Right lung (tissue), 5 donors: ENCODE results near the gene ZNHIT3. TPM values are rescaled to one million over a fixed set of nuclear protein-coding genes. Genes with fewer than 3 reads are reported as not detected.
"Not testable (repeated sequence)": the region's sequence is repeated elsewhere in the genome, so short reads cannot be mapped to it uniquely, and the experiment has no call there.

Experiments
- DNase-seq, 2 donors: peaks; one replicate each; pipeline ENCODE4 v3.0.0-alpha.2; 2013
- polyA plus RNA-seq, 5 donors: library from polyadenylated mRNA; unstranded; fragments of 120-200 nt; gene quantifications; one replicate each; pipeline versions ENCODE4 v1.2.1 to v1.2.3, GENCODE V29; 2013; ENCODE audit warnings: inconsistent platforms in 1 of 5, low replicate concordance in 1 of 5; ENCODE audit not compliant: insufficient read length in 5 of 5, insufficient read depth in 1 of 5

Gene ZNHIT3
- polyA plus RNA-seq, 5 donors: 54.3 to 70.1 (median 63.7) TPM

DNA sequence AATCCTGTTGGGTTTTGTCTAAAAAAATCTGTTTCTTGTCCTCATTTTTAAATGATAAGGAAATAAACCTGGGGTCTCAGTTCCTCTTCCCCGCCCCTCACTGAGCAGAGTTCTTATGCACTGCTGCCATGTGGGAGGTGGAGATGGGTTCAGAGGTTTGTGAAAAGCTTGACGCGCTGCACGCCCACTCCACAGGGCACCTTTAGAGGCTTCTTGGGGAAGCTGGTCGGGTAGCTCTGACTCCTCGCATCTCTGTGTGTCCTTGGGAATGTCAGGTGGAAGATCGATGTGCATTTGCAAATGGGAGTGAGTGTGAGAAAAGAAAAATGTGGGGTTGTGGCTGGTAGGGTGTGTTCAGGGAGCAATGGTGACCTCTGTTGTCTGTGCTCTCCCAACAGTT is 4.7 kb upstream of the ZNHIT3 start:
- no peak for DNase-seq

DNA sequence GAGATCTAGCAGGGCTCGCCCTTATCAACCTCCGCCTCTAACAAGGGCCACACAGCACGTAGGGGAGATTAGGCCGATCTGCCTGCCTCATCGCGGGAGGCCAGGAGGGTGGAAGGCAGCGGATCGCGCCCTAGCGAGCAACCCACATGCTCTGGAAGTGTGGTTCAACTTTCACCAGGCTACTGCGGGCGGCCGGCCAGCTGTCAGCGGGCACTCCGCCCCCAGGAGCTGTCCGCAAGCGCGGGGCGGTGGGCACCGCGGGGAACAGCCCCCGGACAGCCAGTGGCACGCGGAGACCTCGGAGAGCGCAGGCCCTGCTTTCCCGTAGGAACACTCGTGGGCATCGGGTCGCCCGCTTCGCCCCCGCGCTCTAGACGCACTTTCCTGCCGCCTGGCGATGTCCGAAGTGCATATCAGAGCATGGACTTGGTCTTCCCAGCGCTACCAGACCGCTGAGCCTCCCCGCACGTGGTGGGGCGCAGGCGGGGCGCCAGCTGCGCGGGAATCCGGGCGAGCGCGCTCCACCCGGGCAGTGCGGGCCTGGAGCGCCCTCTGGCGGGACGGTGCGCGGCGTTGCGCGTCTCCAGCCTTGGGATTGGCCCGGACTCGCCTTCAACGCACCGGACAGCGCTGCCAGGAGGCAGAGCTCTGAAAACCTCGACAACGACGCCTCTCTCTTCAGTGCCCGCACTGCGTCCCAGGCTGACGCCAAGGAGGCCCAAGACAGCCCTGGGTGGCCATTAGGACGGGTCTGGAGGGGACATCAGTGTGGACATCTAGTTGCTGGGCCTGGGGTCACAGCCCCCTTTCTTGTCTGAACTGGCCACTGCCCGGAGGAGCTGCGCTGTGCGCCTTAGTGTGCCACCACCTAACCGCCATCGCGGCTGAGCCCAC is 3.6 kb upstream of the ZNHIT3 start:
- peak; percentile 80 for DNase-seq

DNA sequence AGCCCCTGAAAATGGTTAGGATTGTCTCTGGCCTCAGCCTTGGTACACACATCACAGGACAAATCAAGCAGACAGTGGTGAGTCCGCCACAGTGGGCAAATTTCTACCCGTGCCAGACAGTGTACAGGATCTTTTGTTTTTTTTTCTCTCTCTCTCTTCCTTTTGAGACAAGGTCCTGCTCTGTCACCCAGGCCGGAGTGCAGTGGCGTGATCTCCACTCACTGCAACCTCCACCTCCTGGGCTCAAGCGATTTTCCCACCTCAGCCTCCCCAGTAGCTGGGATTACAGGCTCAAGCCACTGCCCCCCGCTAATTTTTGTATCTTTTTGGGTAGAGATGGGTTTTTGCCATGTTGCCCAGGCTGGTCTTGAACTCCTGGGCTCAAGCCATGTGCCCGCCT is 2.5 kb upstream of the ZNHIT3 start:
- DNase-seq: not testable (repeated sequence)

DNA sequence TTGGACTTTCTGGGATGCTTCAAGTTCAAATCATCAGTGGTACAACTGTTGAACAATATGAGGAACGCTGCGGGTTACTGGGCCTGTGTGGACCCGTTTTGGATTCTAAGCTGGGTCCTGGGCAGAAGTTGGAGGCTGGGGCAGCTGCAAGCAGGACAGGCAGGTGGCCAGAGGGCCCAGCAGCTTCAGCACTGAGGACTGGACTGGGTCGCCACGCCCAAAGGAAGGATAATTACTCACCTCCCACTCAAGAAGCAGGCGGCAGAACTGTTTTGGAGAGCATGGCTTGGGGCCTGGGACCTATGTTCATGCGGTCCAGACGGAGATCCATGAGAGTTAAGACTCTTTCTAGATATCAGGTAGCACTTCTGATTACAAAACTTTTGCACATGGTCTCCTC is 1.5 kb upstream of the ZNHIT3 start:
- DNase-seq: no peak

DNA sequence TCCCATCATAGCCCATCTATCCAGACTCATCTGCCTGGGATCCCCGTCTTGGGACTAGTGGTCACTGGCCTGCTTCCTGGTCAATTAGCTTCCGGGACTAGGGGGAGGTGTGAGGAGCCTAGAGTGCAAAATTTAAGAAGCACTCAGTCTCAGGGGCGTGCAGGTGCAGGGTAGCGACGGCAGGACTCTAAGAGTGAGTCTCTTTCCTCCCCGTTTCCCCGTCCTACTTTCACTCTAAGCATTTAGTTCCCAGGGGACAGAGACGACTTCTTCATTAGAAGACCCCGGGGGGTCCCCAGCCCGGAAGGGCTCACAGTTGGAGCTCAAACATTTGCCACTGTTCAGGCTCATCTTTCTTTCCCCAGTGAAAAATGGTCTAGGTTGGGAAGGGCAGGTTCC is 677 bp upstream of the ZNHIT3 start:
- no peak for DNase-seq

DNA sequence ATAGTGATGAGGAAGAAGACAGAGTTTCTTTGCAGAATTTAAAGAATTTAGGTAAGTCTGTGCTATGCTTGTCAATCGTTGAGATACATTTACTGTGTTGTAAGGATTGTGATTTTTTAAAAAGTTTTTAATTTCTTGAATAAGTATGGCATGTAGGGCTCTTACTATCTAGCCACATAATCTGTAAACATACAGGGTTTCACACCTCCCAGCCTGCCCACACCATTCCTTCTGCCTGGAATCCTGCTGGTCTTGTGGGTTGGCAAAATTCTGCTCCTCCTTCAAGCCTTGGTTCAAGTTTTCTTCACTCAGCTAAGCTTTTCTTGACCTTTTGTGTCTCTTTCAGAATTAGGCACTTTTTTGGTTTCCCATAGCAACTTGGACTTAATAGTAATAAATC is 7.5 kb downstream of the ZNHIT3 start:
- DNase-seq: no peak

DNA sequence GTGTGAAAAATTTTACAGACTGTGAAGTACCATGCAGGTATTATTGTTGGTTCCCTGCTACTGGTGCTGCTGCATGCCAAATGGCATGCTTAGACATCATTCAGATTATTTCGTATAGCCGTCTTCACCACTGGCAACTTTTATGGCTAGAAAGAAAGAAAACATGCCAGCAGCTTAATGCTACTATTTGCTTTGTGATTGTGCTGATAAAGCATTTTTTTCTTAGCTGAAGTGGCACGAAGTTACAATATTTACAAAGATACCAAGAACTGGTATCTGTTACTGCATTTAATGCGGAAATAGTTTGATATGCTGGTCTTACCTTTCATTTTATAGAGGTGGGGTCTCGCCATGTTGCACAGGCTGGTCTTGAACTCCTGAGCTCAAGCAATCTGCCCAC is 8.2 kb downstream of the ZNHIT3 start:
- DNase-seq: no peak

DNA sequence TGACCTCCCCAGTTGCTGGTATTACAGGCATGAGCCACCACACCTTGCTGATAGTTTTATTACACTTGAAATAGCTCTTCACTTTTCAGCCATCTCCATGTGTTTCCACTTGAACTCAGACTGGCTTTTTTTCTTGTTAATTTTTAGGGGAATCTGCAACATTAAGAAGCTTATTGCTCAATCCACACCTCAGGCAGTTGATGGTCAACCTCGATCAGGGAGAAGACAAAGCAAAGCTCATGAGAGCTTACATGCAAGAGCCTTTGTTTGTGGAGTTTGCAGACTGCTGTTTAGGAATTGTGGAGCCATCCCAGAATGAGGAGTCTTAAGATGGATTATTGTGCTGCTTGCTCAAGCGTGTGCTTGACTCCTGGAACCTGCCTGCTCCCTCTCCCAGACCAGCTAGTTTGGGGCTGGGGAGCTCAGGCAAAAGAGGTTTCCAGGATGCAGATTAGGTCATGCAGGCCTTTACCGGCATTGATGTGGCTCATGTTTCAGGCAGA is 8.6 kb downstream of the ZNHIT3 start:
- no peak for DNase-seq

DNA sequence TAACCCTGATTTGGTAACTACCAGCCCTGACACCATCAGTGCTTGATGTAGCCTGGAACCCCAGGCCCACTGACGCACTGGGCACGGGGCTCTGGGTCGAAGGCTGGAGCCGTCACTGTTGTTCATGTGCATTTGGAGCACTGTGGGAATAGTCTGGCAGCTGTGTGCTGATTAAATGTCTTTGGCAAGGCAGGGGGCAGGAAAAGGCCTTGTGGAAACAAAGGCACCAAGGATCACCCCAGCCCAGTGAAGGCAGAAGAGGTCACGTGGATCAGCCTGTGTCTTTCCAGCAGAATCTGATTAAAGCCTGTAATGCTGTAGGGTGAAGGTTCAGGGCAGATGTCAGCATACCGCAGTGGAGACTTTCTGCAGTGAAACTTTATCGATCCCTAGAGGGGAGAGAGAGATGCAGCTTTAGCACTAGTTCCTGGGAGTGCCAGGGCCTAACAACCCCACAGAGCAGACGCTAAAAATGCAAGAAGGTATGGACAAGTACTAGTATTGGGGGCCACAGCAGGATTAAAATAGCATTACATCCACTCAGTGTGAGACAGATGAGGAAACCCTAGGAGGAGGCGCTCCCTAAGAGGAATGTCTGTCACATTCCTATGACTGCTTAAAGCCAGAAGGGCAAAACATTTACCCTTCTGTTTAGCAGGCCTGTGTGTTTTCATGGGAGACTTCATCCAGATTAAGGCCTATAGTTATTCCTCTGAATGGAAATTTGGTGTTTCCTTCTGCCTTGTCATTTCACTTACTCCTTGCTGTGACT is 9.7 kb downstream of the ZNHIT3 start:
- no peak for DNase-seq

DNA sequence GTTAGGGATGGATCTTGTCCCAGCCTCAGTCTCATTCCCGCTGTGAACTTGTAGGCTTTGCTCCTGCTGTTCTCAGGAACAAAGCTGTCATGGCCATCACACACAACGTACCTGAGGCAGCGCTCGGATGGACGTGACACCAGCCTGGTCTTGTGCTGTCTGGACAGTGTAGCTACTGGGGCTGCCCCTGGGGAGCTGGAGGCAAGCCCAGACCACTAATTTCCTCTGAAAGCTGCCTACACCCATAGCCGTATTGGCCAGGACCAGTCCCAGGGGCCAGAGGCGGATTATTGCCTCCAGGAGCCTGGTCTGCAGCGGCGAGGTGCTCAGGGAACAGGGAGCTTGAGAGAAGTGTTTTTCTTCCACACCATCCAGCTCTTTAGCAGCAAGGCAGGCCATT is 11.7 kb downstream of the ZNHIT3 start:
- DNase-seq: no peak

DNA sequence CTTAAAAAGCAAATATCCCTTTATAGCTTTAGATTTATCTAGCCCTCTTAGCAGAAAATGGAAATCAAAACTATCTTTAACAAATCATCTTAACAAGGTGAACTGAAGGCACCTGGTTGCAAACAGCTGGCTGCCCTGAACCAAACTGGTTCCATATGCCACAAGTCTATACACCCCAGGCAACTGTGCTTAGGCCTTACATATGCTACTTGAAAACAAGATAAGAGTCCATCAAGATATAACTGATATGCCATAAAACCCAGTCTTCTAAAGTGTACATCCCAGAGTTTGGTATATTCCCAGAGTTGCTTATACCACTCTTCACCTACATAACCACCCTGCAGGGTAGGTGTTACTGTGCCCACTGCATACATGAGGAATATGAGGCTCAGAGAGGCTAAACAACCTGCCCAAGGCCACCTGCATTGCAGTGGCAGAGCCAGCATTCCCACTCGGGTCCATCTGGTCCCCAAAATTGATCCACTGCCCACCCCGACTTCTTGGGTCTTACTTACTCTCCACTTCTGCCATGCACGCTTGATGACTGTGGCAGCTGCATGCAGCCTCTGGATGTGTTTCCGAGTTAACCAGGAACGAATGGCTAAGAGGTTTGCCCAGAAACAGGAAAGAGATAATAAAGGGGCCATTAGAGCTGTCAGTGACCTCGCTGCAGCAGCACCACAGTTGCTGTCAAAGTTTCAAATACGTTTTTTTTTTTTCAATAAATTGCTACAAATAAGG is 12.2 kb downstream of the ZNHIT3 start:
- DNase-seq: no peak

DNA sequence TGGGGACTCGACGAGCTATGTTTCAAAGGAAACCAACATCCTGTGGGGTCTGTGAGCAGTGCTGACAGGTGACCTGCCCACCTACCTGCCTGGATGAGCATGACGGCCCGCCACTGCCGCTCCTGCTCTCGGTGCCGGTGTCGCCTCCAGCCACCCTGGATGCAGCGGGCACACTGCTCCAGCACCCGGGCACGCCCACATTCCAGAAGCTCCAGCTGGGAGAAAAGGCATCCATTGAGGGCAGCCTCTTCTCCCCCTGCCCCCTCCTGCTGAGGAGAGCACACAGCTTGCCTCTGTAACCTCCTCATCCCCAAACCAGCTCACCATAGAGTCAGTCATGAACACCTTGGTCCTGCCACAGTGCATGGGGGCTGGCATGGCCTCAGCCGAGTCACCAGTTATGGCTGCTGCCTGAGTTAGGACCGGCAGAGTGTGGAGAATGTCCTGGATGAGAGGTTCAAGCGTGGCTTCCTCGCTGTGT is 14.3 kb downstream of the ZNHIT3 start:
- DNase-seq: no peak

DNA sequence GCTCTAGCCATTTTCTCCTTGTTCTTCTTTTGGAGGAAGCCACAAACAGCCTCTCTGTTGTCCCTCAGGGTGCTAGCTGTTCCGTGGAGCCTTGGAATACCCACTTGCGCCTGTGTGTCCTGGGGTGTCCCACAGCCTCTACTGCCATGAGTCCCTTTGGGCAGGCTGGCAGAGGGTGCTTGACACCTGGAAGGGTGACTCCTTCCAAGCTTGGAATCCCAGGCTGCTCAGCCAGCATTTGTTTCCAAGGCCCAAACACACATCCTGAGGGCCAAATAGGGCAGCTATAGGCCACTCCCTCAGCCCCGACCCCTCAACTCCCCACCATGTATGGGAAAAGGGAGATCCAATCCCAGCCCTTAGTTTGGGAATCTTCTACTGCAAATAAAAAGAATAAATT is 14.9 kb downstream of the ZNHIT3 start:
- DNase-seq: no peak

DNA sequence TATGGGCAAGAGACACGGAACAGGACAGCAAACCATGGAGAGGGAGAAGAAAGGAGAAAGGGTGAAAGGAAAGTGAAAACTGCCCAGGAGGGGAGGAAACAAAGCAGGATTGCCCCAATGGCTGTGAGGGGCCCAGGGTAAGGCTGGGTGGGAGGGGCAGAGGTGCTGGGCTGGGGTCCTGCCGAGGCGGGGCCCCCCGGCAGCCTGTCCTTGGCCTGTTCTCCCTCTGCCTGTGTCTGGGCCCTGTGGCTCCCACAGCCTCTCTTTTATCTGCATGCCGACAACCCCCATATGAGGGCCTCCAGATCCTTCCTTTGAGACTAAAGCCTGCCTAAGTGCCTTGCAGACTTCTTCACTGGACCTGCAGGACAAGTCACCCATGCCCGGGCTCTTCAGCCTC is 15.5 kb downstream of the ZNHIT3 start:
- DNase-seq: no peak

DNA sequence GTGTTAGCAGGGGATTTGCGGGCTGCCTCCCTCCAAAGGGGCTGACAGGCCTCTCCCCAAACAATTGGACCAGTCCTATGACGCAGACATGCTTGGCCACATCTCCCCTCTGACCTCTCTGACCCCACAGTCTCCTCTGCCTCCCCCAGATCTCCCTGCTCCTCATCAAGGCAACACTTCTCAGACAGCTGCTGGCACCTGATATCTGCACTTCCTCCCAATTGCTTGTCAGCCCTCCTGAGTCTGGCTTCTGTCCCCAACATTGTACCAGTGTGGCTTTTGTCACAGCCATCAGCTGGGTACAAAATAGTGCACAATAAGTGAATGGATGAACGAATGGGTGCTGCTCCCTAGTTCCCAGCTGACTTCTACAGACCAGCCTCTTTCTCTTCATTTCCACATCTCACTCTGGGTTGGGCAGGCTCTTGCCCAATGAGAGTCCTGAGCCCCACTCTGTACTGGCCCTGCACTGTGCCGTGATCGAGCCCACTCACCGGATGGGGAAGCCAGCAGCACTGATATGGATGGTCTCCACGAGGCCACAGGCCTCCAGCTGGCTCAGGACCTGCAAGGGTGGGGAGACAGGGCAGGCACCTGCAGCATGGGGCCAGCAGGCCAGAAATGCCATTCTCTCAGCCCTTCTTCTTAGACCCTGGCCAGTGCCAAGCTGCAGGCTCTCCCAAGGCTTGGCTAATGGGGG is 17.1 kb downstream of the ZNHIT3 start:
- no peak for DNase-seq

DNA sequence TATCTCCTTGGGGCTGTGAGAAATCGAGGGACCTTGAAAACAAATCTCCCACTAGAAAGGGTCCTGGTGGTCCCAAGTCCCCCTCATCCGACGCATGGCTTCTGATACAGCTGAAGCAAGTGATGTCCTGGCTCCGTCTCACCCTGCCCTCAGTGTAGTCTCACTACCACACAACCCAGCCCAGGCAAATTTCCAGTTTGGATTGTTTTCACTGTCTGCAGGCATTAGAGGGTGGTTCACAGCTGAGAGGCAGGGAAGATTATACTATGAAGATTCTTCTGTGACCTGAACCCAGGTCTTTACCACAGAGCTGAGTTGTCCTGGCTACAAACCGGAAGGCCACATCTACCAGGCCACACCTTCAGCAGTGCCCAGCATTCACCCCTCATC is 17.7 kb downstream of the ZNHIT3 start:
- no peak for DNase-seq

DNA sequence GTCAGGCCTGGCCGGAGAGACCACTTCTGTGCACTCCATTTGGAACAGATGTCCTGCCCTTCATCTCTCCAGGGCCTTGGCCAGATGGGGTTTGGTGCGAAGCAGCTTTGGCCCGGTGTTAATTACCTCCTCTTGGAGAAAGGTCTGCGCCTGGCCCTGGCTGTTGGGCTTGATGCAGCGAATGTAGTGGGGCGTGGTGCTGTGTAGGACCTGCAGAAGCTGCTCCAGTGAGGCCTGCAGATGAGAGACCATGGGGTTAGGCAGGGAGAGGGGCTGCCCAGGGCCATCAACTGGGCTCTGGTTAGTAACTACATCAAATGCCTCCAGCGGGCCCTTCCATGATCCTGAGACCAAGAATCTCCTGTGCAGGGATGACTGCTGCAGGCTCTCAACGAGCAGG is 18.7 kb downstream of the ZNHIT3 start:
- no peak for DNase-seq

DNA sequence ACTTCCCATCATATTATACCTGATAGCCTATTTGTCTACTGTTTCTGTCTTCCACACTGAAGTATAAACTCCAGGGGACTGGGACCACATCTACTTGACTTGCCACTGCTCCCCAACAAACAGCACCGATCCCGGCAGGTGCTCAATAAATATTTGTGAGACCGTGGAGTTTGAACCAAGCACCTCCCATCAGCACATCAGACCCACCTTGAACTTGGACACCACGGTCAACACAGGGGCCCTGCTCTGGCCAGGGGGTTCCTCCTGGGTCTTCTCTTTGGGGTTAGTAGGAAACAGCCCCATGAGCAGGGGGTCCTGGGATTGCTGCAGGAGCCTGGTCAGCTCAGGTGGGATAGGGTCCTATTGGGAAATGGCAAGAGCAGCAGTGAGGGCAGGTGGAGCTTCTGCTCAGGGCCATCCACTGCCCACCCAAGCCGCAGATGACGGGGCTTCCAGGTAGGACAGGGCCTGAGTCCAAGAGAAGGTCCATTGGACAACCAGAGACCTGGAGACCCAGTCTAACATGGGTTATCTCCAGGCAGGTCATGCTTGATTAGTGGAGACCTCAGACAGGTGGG is 19.9 kb downstream of the ZNHIT3 start:
- DNase-seq: no peak

DNA sequence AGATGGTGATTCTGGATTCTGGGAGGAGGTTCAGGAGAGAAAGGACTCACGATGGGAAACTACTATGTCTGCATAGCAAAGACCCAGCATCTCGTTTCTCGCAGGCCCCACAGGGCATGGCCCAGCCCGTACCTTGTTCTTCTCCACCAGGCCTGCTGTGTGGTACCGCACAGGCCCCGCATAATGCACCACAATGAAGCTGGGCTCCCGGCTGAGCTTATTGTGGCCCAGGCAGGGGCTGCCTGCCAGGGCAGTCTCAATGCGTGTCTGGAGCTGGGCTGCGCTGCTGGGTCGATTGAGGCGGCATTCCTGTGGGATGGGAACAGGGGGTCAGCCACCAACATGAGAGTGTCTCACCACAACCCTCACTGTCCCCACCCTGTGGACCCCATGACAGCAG is 20.4 kb downstream of the ZNHIT3 start:
- DNase-seq: no peak

DNA sequence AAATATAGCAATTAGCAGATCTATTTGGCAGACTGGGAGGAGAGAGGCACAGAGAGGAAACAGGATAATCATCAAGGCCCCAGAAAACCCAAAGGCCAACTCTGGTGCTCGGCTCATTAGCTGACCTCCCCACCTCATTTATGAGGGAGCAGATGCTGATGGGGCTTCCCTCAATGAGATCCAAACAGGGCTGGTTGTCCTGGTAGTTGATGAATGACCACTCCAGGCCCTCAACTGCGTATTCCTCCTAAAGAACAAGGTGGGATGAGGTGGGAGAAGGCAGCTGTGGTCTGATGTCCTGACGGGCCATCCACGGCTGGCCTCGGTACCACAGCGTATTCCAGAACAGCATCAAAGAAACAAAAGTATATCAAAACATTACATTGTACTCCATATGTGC is 20.8 kb downstream of the ZNHIT3 start:
- no peak for DNase-seq

DNA sequence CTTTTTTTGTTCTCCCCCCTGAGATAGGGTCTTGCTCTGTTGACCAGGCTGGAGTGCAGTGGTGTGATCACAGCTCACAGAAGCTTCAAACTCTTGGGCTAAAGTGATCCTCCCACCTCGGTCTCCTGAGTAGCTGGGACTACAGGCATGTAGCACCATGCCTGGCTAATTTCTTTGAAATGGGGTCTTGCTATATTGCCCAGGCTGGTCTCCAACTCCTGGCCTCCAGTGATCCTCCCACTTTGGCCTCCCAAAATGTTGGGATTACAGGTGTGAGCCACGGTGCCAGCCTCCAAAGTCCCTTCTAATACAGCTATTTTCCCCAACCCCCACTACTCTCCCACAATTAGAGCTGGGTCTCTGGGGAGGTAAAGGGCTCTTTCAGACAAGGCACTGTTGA is 22.0 kb downstream of the ZNHIT3 start:
- not testable (repeated sequence) for DNase-seq
